CD4-positive, CD25-positive, alpha-beta regulatory T cell (primary cell): ENCODE data around the gene SELENOO. TPM values are rescaled to one million over a fixed set of nuclear protein-coding genes. Genes with fewer than 3 reads are reported as not detected.
A peak's percentile ranks its signal among the peaks of the same experiment; 100 is the strongest.

ENCODE experiments used
- ATAC-seq, 2 donors: fragments of 150-1000 bp; cut with Tn5 transposase; one replicate each; pipeline ENCODE4 v1.10.0; 2021; ENCODE audit warnings: low read depth in 2 of 2, moderate number of reproducible peaks in 2 of 2, moderate library complexity in 1 of 2
- DNase-seq, 3 donors: peaks; one replicate each; pipeline versions ENCODE4 v3.0.0 to v3.0.0-alpha.2; 2012 to 2022; ENCODE audit warnings: mixed read lengths in 1 of 3
- H3K27ac ChIP-seq: one replicate; pipeline ENCODE4 v1.7.0; 2013; ENCODE audit warnings: mild to moderate bottlenecking, low read length; ENCODE audit not compliant: insufficient read depth, poor library complexity, severe bottlenecking
- H3K27me3 ChIP-seq: one replicate; pipeline ENCODE4 v1.7.0; 2013; ENCODE audit warnings: low read length; ENCODE audit not compliant: control insufficient read depth, insufficient read depth
- H3K36me3 ChIP-seq: one replicate; pipeline ENCODE4 v1.7.0; 2013; ENCODE audit warnings: mild to moderate bottlenecking, low read length, moderate library complexity; ENCODE audit not compliant: control insufficient read depth, insufficient read depth
- H3K4me1 ChIP-seq: 2 replicates; pipeline ENCODE4 v1.7.0; 2013; ENCODE audit warnings: mild to moderate bottlenecking, low read length; ENCODE audit not compliant: insufficient read depth, control insufficient read depth, poor library complexity, severe bottlenecking
- H3K4me3 ChIP-seq: one replicate; pipeline ENCODE4 v1.7.0; 2013; ENCODE audit warnings: low read depth, mild to moderate bottlenecking, low read length, moderate library complexity
- H3K9me3 ChIP-seq, 2 experiments: 1 replicate in 1 of 2; 2 replicates in 1 of 2; pipeline ENCODE4 v1.7.0; 2013; ENCODE audit warnings: low read length in 2 of 2, mild to moderate bottlenecking in 1 of 2, moderate library complexity in 1 of 2; ENCODE audit not compliant: control insufficient read depth in 2 of 2
- H3K27ac Mint-ChIP-seq, 3 donors: one replicate each; pipeline ENCODE4 v1.8.0; 2020 to 2022; ENCODE audit warnings: mild to moderate bottlenecking in 3 of 3, mixed read lengths in 3 of 3, moderate library complexity in 2 of 3
- H3K27me3 Mint-ChIP-seq: one replicate; pipeline ENCODE4 v1.8.0; 2022; ENCODE audit warnings: mild to moderate bottlenecking, mixed read lengths
- H3K36me3 Mint-ChIP-seq: one replicate; pipeline ENCODE4 v1.8.0; 2020; ENCODE audit warnings: mixed read lengths
- H3K4me1 Mint-ChIP-seq, 4 donors: one replicate each; pipeline ENCODE4 v1.8.0; 2020 to 2022; ENCODE audit warnings: mixed read lengths in 4 of 4, mild to moderate bottlenecking in 1 of 4
- H3K4me3 Mint-ChIP-seq, 4 donors: one replicate each; pipeline ENCODE4 v1.8.0; 2020 to 2022; ENCODE audit warnings: mild to moderate bottlenecking in 4 of 4, mixed read lengths in 4 of 4, moderate library complexity in 3 of 4
- H3K9me3 Mint-ChIP-seq, 7 donors: one replicate each; pipeline ENCODE4 v1.8.0; 2020 to 2022; ENCODE audit warnings: mixed read lengths in 7 of 7, mild to moderate bottlenecking in 3 of 7, moderate library complexity in 2 of 7
- polyA plus RNA-seq, 4 donors: library from polyadenylated mRNA; unstranded; fragments of 300-500 nt; fragmentation: Illumina TruSeq; gene quantifications; one replicate each; pipeline ENCODE4 v1.2.3, GENCODE V29; 2021
- total RNA-seq: library from RNA; stranded (reverse); gene quantifications from one replicate; pipeline ENCODE4 v1.2.3, GENCODE V29; 2022

The SELENOO gene
- total and polyA plus RNA-seq, 5 donors from 2014 or later = 1.8 to 31.9 (median 3.5) TPM

- Mint-ChIP-seq H3K36me3 (no peaks in the 10 kb centered on the region), H3K27me3 (peaks cover 34% of the 10 kb centered on the region), H3K27ac (no peak overlapping the region), H3K9me3 (no peaks in the 10 kb centered on the region), H3K4me3 (no peak overlapping the region), H3K4me1 (peaks cover 0 to 11% (median 1%) of the 10 kb centered on the region in 4 donors)
- Histone ChIP-seq H3K9me3 (no peaks in the 10 kb centered on the region), H3K36me3 (no peaks in the 10 kb centered on the region), H3K4me3 (no peak overlapping the region), H3K27me3 (no peaks in the 10 kb centered on the region), H3K4me1 (peaks cover 15% of the 10 kb centered on the region), H3K27ac (no peak overlapping the region)
- ATAC-seq = no peak
- no peak for DNase-seq
Measured at GRCh38 chr22:50262973-50263617, 62.3 kb downstream of the SELENOO start.

GRCh38 chr22:50264104-50264745 lies 63.4 kb downstream of the SELENOO start:
- Histone ChIP-seq H3K4me1 (peaks cover 18% of the 10 kb centered on the region), H3K27ac (no peak overlapping the region), H3K4me3 (no peak overlapping the region), H3K27me3 (no peaks in the 10 kb centered on the region), H3K9me3 (no peaks in the 10 kb centered on the region), H3K36me3 (no peaks in the 10 kb centered on the region)
- Mint-ChIP-seq H3K9me3 (no peaks in the 10 kb centered on the region), H3K36me3 (no peaks in the 10 kb centered on the region), H3K27me3 (peaks cover 29% of the 10 kb centered on the region), H3K27ac (no peak overlapping the region), H3K4me3 (no peak overlapping the region), H3K4me1 (peaks cover 0 to 18% (median 3%) of the 10 kb centered on the region in 4 donors)
- no peak for ATAC-seq
- DNase-seq = no peak

- Mint-ChIP-seq H3K27me3 (peaks cover 22% of the 10 kb centered on the region), H3K4me3 (no peak overlapping the region), H3K27ac (no peak overlapping the region), H3K36me3 (no peaks in the 10 kb centered on the region), H3K9me3 (no peaks in the 10 kb centered on the region), H3K4me1 (peaks cover 0 to 20% (median 3%) of the 10 kb centered on the region in 4 donors)
- H3K27me3 ChIP-seq = no peaks in the 10 kb centered on the region
- no peak overlapping the region for H3K27ac ChIP-seq
- H3K4me3 ChIP-seq = no peak overlapping the region
- no peaks in the 10 kb centered on the region for H3K36me3 ChIP-seq
- H3K4me1 ChIP-seq = peaks cover 24% of the 10 kb centered on the region
- ATAC-seq (no peak), DNase-seq (no peak)
- H3K9me3 ChIP-seq = no peaks in the 10 kb centered on the region
Measured at GRCh38 chr22:50264946-50265669, 64.3 kb downstream of the SELENOO start.

GRCh38 chr22:50266994-50267393 lies 66.2 kb downstream of the SELENOO start:
- Histone ChIP-seq H3K27ac (no peak overlapping the region), H3K4me1 (peaks cover 32% of the 10 kb centered on the region), H3K36me3 (no peaks in the 10 kb centered on the region), H3K9me3 (no peaks in the 10 kb centered on the region), H3K27me3 (no peaks in the 10 kb centered on the region), H3K4me3 (no peak overlapping the region)
- no peaks in the 10 kb centered on the region for H3K36me3 Mint-ChIP-seq
- H3K4me3 Mint-ChIP-seq = peak overlapping the region in 1 of 4 donors; percentile 25
- no peak overlapping the region for H3K27ac Mint-ChIP-seq
- H3K9me3 Mint-ChIP-seq = no peaks in the 10 kb centered on the region
- ATAC-seq (no peak), DNase-seq (no peak)
- H3K4me1 Mint-ChIP-seq = peaks cover 0 to 25% (median 3%) of the 10 kb centered on the region in 4 donors
- peaks cover 22% of the 10 kb centered on the region for H3K27me3 Mint-ChIP-seq

Other genes with a start within 250 kb of the SELENOO start
- 294 TPM for gene PIM3, start 240.2 kb upstream of the SELENOO start, total RNA-seq
- gene PIM3, start 240.2 kb upstream of the SELENOO start, polyA plus RNA-seq = 10 to 100 TPM; 34.0 to 47.1 (median 40.3) TPM
- gene IL17REL, start 188.2 kb upstream of the SELENOO start, total RNA-seq = 0.57 TPM
- gene IL17REL, start 188.2 kb upstream of the SELENOO start, polyA plus RNA-seq = under 1 TPM in 1 of 4 donors, not detected in 3; 0.07 TPM
- not detected for gene TTLL8, start 142.7 kb upstream of the SELENOO start, total RNA-seq
- gene TTLL8, start 142.7 kb upstream of the SELENOO start, polyA plus RNA-seq = not detected
- gene MLC1, start 115.6 kb upstream of the SELENOO start, total RNA-seq = 1.1 TPM
- gene MLC1, start 115.6 kb upstream of the SELENOO start, polyA plus RNA-seq = under 1 TPM in 3 of 4 donors, not detected in 1; 0.20 to 0.87 (median 0.28) TPM
- gene MOV10L1, start 111.0 kb upstream of the SELENOO start, total RNA-seq = not detected
- gene MOV10L1, start 111.0 kb upstream of the SELENOO start, polyA plus RNA-seq = not detected
- gene PANX2, start 30.3 kb upstream of the SELENOO start, total RNA-seq = not detected
- gene PANX2, start 30.3 kb upstream of the SELENOO start, polyA plus RNA-seq = not detected
- gene TRABD, start 15.1 kb upstream of the SELENOO start, total RNA-seq = 115 TPM
- 10 to 100 TPM; 33.0 to 47.6 (median 38.5) TPM for gene TRABD, start 15.1 kb upstream of the SELENOO start, polyA plus RNA-seq
- 132 TPM for gene TUBGCP6, start 44.0 kb downstream of the SELENOO start, total RNA-seq
- gene TUBGCP6, start 44.0 kb downstream of the SELENOO start, polyA plus RNA-seq = 10 to 100 TPM; 14.0 to 16.3 (median 14.2) TPM
- gene HDAC10, start 50.3 kb downstream of the SELENOO start, total RNA-seq = 125 TPM
- 10 to 100 TPM in 1 of 4 donors, 1 to 10 TPM in 3; 6.0 to 12.5 (median 7.3) TPM for gene HDAC10, start 50.3 kb downstream of the SELENOO start, polyA plus RNA-seq
- 2.0 TPM for gene MAPK12, start 60.7 kb downstream of the SELENOO start, total RNA-seq
- under 1 TPM in 2 of 4 donors, not detected in 2; 0.03 to 0.05 TPM for gene MAPK12, start 60.7 kb downstream of the SELENOO start, polyA plus RNA-seq
- 9.3 TPM for gene MAPK11, start 69.4 kb downstream of the SELENOO start, total RNA-seq
- gene MAPK11, start 69.4 kb downstream of the SELENOO start, polyA plus RNA-seq = under 1 TPM; 0.10 to 0.52 (median 0.21) TPM
- gene PLXNB2, start 106.6 kb downstream of the SELENOO start, total RNA-seq = 3.7 TPM
- under 1 TPM in 3 of 4 donors, not detected in 1; 0.36 to 0.67 (median 0.42) TPM for gene PLXNB2, start 106.6 kb downstream of the SELENOO start, polyA plus RNA-seq
- gene DENND6B, start 126.0 kb downstream of the SELENOO start, total RNA-seq = 2.1 TPM
- under 1 TPM; 0.48 to 0.69 (median 0.53) TPM for gene DENND6B, start 126.0 kb downstream of the SELENOO start, polyA plus RNA-seq
- gene PPP6R2, start 142.3 kb downstream of the SELENOO start, total RNA-seq = 85.7 TPM
- gene PPP6R2, start 142.3 kb downstream of the SELENOO start, polyA plus RNA-seq = 10 to 100 TPM; 15.9 to 19.4 (median 17.2) TPM